SIG-M5 (cell line): Measurements from ENCODE around the gene CKS1B.

ENCODE experiments used
- DNase-seq: peaks from one replicate; lab custom pipeline; 2025; lab: John Stamatoyannopoulos, UW

Gene CKS1B

GRCh38 chr1:155002464-155003226, 28.2 kb downstream of the CKS1B start, which contains the start of gene ZBTB7B:
TSS of gene ZBTB7B (plus strand) at chr1:155002802. CDS start at chr1:155014661, 11,859 bp downstream.
- no peak for DNase-seq

- no peak for DNase-seq
These were observed 28.8 kb downstream of the CKS1B start for GRCh38 chr1:155003227-155003765.

- no peak for DNase-seq
These were observed 29.4 kb downstream of the CKS1B start for GRCh38 chr1:155003766-155004351.

DNA sequence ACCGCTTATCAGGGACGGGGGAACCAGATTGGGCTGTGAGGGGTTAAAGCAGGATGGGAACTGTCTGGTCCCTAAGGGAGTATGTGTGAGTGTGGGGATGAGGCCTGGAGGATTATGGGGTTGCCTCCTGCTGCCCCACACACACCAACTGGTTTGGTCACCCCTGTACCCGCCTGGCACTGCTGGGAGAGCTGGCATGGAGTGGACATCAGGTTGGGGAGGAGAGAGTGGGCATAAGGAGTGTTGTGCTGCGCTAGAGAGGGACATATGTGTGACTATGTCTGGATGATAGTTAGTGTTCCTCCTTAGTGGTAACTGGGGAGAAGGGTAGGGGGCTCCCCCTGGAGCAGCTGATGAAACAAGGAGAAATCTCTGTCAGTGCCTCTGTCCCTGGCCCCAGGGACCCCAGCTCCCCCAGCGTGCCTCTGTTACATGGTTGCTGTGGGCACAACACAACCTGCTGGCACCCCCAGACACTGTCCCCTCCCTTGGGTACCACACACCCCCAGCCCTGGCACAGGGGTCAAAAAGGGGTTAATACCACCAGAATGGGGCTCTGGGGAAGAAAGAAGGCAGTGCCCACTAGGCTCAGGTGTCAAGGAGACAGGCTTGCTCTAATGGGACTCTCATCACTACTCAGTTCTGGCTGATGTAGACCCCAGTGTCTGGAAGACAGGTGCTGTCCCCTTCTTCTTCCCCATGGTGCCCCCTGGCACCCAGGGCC, 30.0 kb downstream of the CKS1B start:
- DNase-seq: no peak

DNA sequence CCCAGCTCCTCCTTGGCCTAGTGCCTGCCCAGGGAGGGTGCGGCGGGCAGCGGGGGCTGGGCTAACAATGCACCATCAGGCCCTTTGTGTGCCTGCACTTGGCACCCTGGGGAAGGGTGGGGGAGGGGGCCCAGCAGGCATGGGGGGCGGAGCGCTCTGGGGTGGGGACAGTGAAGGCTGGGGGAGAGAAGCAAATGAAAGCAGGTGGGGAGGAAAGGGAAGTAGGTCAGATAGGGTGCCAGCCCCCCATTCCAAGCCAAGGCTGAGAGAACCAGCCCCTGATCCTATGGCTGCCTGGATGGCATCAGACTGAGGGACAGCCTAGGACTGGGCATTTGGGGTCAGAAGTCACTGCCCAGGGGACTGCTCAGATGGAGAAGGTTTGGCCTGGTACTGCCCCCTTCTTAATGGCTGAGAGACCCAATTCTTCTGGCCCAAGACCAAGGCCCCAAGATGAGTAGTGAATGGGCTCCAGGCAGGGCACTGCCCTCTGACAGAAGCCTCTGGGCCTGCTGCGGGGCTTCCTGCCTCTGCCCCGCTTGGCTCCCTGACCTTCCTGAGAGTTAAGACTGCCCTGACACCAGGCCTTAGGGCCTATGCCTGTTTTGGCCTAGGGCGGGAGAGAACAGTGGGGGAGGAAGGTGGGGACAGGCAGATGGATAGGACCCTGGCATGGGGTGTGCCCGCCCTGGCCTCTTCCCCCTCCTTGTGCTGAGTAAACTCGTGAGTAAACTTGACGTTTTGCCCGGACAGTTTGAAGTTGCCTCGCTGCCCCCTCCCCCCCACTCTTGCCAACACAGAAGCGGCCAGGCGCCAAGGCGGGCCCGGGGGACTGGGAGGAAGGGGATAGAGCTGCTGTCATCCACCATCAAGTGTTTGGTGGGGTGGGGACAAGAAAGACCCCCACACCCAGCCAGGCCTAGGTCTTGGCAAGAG, 30.9 kb downstream of the CKS1B start:
- DNase-seq: no peak

- DNase-seq: no peak
These were observed 32.2 kb downstream of the CKS1B start for GRCh38 chr1:155006601-155007101.

GRCh38 chr1:155007251-155007828, 32.9 kb downstream of the CKS1B start:
- DNase-seq: no peak

DNA sequence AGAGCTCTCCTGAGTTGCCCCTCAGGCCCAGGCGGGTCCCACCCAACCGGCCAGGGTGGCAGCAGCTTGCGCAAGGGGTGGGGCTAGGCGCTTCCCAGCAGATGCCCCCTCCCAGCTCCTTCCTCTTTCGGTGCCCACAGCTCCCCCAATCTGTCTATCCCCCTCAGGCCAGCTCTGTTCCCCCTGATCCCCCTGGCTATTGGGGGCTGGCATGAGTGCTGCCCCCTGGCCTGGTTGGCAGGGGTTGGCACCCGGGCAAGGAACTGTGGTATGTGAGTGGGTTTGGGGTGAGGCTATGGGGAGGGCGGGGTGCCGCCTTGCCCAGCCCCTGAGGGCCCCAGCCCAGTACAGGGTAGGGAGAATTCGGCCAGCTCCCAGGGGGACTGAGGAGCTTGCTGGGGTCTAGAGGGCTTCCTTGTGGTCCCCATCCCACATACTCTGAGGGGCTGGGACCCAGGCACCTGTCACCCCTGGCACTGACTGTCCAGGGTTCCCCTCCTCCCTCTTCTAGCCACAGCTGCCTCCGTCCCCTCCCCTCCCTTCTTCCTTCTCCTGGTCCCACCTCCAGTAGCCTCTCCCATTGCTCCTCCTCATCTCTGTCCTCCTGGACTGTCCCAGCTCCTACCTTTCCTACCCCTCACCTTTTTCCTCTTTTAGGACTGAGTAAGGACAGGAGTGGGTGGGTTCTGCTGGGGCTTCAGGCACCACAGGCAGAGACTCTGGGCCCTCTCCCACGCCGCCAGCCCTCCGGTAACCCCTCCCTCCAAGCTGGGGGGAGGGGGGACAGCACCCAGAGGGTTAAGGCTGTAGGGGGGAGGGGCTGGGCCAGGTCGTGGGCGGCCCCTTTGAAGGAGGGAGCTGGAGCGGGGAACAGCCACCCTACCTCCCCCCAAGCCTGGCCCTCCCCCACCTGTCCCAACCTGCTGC, 33.8 kb downstream of the CKS1B start:
- DNase-seq: no peak

DNA sequence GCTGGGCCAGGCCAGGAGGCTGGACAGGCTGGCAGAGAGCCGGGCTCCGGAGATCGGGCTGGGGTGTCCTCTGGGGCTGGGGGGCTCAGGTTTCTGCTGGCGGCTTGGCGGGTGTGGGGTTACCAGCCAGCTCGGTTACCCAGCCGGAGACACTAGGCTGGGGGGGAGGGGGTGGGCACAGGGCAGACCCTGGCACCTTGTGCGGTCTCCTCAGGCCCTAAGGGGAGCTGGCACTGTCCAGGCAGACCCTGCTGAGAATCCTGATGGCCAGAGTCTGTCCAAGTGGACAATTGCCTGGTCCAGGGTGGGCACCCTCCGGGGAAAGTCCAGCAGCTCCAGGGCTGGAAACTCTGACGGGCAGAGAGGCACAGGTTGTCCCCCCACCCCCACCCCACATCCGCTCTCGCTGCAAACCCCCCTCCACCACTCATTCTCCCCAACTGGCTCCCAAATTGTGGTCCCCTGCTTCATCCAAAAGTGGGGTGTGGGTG, 34.8 kb downstream of the CKS1B start:
- DNase-seq: no peak

GRCh38 chr1:155009742-155010141, 35.3 kb downstream of the CKS1B start:
- no peak for DNase-seq

DNA sequence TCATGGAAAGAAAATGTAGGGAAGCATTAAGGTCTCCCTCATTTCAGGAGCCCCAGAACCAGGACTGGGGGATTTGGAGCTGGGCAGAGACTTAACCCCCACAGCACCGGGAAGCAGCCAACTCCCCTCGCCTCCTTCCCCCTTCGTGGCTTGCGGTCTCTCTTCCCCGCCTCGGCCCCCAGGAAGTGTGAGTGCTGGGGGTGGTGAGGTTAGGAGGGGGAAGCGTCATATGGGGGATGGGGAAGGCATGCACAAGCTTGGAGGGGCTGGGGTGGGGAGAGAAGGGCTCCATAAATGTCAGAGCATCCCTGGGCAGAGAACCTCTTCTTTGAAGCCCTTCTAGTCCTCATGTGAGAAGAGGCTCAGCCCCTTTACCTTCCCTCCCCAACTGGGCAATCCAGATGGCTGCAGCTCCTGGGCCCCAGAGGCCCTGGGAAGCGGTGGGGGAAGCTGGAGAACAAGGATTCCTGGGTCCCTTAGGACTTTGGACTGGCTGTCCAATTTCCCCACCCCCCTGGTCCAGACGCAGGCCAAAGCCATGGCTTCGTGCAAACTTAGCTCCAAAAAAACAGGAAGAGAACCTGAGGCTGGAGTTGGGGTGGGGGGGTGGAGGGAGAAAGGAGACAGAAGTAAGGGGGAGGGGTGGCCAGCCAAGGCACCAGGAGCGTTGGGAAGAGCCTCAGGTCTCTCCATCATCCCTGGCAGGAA, 35.9 kb downstream of the CKS1B start:
- DNase-seq: no peak

DNA sequence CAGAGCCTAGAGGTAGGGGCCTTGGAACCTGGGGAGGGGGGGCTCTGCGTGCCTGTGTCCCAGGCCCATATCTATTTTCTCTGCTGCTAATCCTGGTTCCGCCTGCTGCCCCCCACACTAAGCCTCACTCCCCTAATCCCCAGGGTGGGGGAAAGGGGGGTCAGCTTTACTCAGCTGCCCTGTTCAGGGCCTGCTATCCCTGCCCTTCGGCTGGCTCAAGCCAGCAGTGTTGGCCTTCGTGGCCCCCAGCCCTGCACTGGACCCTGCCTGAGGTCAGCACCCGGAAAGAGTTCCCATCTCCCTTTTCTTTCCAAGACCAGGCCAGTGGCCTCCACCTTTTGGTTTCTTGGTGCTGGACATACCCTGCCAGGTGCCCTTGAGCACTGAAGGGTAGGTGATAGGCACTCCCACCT, 36.5 kb downstream of the CKS1B start:
- DNase-seq: no peak

GRCh38 chr1:155011437-155012025, 37.0 kb downstream of the CKS1B start:
- no peak for DNase-seq

DNA sequence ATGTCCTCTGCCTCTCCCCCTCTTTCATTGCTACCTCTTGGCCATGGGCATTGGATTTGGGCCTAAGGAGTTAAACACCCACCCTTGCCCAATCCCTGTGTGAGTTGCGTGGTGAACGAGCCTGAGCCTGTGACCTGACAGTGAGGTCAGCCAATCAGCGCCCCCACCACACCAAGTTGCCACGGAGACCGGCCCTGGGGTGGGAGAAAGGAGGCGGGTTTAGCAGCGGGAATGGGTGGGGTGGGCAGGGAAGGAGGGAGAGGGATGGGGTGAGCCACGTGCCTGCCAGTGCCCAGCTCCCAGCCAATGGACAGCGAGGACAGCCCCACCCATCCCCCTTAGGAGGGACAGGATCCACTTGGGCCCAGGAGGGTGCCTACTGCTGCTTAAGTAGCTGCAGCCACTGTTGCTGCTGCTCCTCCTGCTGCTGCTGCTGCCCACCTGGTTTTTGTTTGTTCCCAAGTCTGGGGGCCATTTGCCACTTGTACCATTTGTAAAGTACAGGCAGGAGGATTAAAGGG, 37.6 kb downstream of the CKS1B start:
- no peak for DNase-seq

DNA sequence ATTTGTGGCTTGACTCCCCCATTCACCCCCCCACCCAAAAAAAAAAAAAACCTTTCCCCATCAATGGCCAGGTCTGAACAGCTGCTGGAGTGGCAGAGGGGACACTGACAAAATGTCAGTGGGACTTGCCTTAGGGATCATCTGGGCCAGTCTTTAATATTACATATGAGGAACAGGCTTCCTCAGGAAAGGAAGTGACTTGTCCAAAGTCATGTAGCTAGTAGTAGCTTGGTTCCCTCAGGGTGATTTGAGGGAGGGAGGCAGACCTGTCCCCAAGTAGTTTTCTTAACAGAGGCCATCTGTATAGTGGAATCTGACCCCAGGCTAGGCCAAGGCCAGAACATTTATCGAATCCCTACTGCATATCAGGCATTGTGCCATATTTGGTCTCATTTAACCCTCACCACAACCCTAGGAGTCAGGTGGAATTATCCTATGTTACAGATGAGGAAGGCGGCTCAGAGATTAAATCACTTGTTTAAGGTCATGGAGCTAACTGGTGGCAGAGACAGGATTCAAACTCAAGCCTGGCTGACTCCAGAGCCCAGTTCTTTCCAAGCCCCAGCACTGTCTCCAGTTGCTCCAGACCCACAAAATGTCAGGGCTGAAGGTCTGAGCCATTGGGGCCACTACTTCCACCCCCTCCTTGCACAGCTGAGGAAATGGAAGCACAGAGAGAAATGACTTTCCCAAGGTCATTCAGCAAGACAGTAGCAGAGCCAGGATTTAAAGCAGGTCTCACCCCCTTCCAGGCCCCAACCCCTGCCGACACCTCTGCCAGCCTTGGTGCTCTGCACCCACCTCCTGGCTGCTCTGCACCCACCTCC, 38.5 kb downstream of the CKS1B start:
- DNase-seq: no peak

GRCh38 chr1:155013632-155014031, 39.2 kb downstream of the CKS1B start:
- DNase-seq: no peak

- no peak for DNase-seq
These were observed 40.4 kb downstream of the CKS1B start for GRCh38 chr1:155014709-155015508.
